H1 (cell line): Measurements from ENCODE around the gene LIFR. TPM values are rescaled to one million over a fixed set of nuclear protein-coding genes. Genes with fewer than 3 reads are reported as not detected.

Source experiments
- CTCF ChIA-PET: fragments of 300-600 bp; sonication (Branson Sonifier 250); formaldehyde crosslinking; loops from one replicate; lab custom pipeline; 2021; ENCODE audit not compliant: partially characterized antibody; lab: Charles Lee
- POLR2A ChIA-PET: fragments of 300-600 bp; sonication (Branson Sonifier 250); formaldehyde crosslinking; loops from one replicate; lab custom pipeline; 2021; ENCODE audit warnings: inconsistent platforms; ENCODE audit not compliant: partially characterized antibody; lab: Charles Lee
- DNase-seq, 2 experiments: peaks; one replicate each; pipeline versions ENCODE4 v3.0.0 to v3.0.0-alpha.2; 2010 to 2022; ENCODE audit warnings: low spot score in 2 of 2, low read depth in 1 of 2, mixed read lengths in 1 of 2
- FAIRE-seq: peaks from 2 replicates; lab custom pipeline; 2011; peaks lifted over from hg19 to GRCh38; lab: Jason Lieb, UNC
- H2AFZ ChIP-seq: 2 replicates; pipeline ENCODE4 v1.8.1; 2012; ENCODE audit warnings: low read length, inconsistent platforms
- H2AK5ac ChIP-seq: 2 replicates; pipeline ENCODE4 v1.6.1; 2013; ENCODE audit warnings: low read depth, low read length
- H2BK120ac ChIP-seq: replicated peaks from 2 replicates; pipeline ENCODE3; 2013; ENCODE audit warnings: low read depth, low read length, inconsistent platforms
- H2BK12ac ChIP-seq: 2 replicates; pipeline ENCODE4 v1.6.1; 2013; ENCODE audit warnings: low read depth, low read length
- H2BK15ac ChIP-seq: 2 replicates; pipeline ENCODE4 v1.6.1; 2013; ENCODE audit warnings: low read length
- H2BK20ac ChIP-seq: 2 replicates; pipeline ENCODE4 v1.6.1; 2013; ENCODE audit warnings: low read length
- H2BK5ac ChIP-seq: 2 replicates; pipeline ENCODE4 v1.6.1; 2013; ENCODE audit warnings: low read depth, low read length
- H3K14ac ChIP-seq: 2 replicates; pipeline ENCODE4 v1.6.1; 2013; ENCODE audit warnings: inconsistent platforms; ENCODE audit not compliant: insufficient read length
- H3K18ac ChIP-seq: 2 replicates; pipeline ENCODE4 v1.6.1; 2013; ENCODE audit warnings: low read length; ENCODE audit errors: extremely low read depth
- H3K23ac ChIP-seq: 2 replicates; pipeline ENCODE4 v1.6.1; 2013; ENCODE audit warnings: inconsistent platforms; ENCODE audit not compliant: insufficient read length
- H3K23me2 ChIP-seq: 2 replicates; pipeline ENCODE4 v1.6.1; 2013; ENCODE audit warnings: low read depth, low read length
- H3K27ac ChIP-seq: 2 replicates; pipeline ENCODE4 v1.6.1; 2011; ENCODE audit warnings: low read depth, low read length, inconsistent platforms
- H3K27me3 ChIP-seq, 4 experiments: replicated peaks in 1 of 4; 1 replicate in 1 of 4; 2 replicates in 3 of 4; pipeline versions ENCODE4 v1.6.1 to v1.8.1; 2011 to 2013; ENCODE audit warnings: low read length in 3 of 4, mild to moderate bottlenecking in 3 of 4, inconsistent platforms in 2 of 4, mixed read lengths in 2 of 4, moderate library complexity in 1 of 4; ENCODE audit not compliant: control insufficient read depth in 3 of 4, insufficient read depth in 3 of 4; ENCODE audit errors: extremely low read depth in 1 of 4
- H3K36me3 ChIP-seq, 4 experiments: 2 replicates each; pipeline versions ENCODE4 v1.6.1 to v1.8.1; 2011 to 2013; ENCODE audit warnings: mild to moderate bottlenecking in 4 of 4, low read length in 3 of 4, moderate library complexity in 2 of 4, control low read depth in 1 of 4, inconsistent platforms in 1 of 4; ENCODE audit not compliant: insufficient read depth in 4 of 4, control insufficient read depth in 2 of 4
- H3K4ac ChIP-seq: replicated peaks from 2 replicates; pipeline ENCODE3; 2013; ENCODE audit warnings: low read length, low read depth, mixed read lengths, inconsistent platforms; ENCODE audit not compliant: insufficient read length
- H3K4me1 ChIP-seq, 4 experiments: replicated peaks in 1 of 4; 1 replicate in 1 of 4; 2 replicates in 3 of 4; pipeline versions ENCODE4 v1.6.1 to v1.8.1; 2011 to 2013; ENCODE audit warnings: low read length in 3 of 4, inconsistent platforms in 2 of 4, mixed read lengths in 1 of 4; ENCODE audit not compliant: insufficient read depth in 4 of 4, control insufficient read depth in 3 of 4
- H3K4me2 ChIP-seq, 2 experiments: 2 replicates each; pipeline versions ENCODE4 v1.6.1 to v1.8.1; 2011 to 2013; ENCODE audit warnings: low read depth in 2 of 2, low read length in 2 of 2, control low read depth in 1 of 2, inconsistent platforms in 1 of 2, mild to moderate bottlenecking in 1 of 2; ENCODE audit not compliant: insufficient read depth in 1 of 2
- H3K4me3 ChIP-seq, 4 experiments: fragments of 200-600, 300-600 bp in 1 of 4; sonication (generic), shearing (Covaris generic), sonication (Bioruptor Twin) in 1 of 4; 2 replicates each; pipeline versions ENCODE4 v1.5.1 to v1.8.1; 2011 to 2016; ENCODE audit warnings: low read length in 4 of 4, low read depth in 3 of 4, control low read depth in 2 of 4, inconsistent platforms in 2 of 4, mild to moderate bottlenecking in 2 of 4, mixed read lengths in 1 of 4, moderate library complexity in 1 of 4; ENCODE audit not compliant: insufficient read depth in 2 of 4; ENCODE audit errors: extremely low read depth in 1 of 4
- H3K56ac ChIP-seq: replicated peaks from 2 replicates; pipeline ENCODE3; 2013; ENCODE audit warnings: low read depth, mild to moderate bottlenecking, mixed read lengths, low read length, inconsistent platforms; ENCODE audit not compliant: insufficient read length
- H3K79me1 ChIP-seq: 2 replicates; pipeline ENCODE4 v1.6.1; 2013; ENCODE audit warnings: low read depth, low read length, control low read depth
- H3K79me2 ChIP-seq, 2 experiments: 2 replicates each; pipeline versions ENCODE4 v1.6.1 to v1.8.1; 2012 to 2013; ENCODE audit warnings: low read length in 2 of 2, mild to moderate bottlenecking in 2 of 2, inconsistent platforms in 1 of 2; ENCODE audit not compliant: insufficient read depth in 2 of 2, control insufficient read depth in 1 of 2
- H3K9ac ChIP-seq, 4 experiments: replicated peaks in 1 of 4; 1 replicate in 1 of 4; 2 replicates in 3 of 4; pipeline versions ENCODE4 v1.6.1 to v1.8.1; 2011 to 2013; ENCODE audit warnings: low read depth in 3 of 4, low read length in 3 of 4, control low read depth in 2 of 4, mild to moderate bottlenecking in 2 of 4, moderate library complexity in 2 of 4, inconsistent platforms in 1 of 4; ENCODE audit errors: extremely low read depth in 1 of 4
- H3K9me3 ChIP-seq, 2 experiments: 2 replicates each; pipeline versions ENCODE4 v1.6.1 to v1.8.1; 2012 to 2013; ENCODE audit warnings: mild to moderate bottlenecking in 2 of 2, moderate library complexity in 2 of 2, control low read depth in 1 of 2, inconsistent platforms in 1 of 2, low read depth in 1 of 2, low read length in 1 of 2, mixed read lengths in 1 of 2; ENCODE audit not compliant: insufficient read depth in 2 of 2
- H4K20me1 ChIP-seq, 2 experiments: replicated peaks in 1 of 2; 2 replicates each; pipeline versions ENCODE3 to v1.8.1; 2011 to 2013; ENCODE audit warnings: inconsistent platforms in 2 of 2, low read length in 2 of 2, mild to moderate bottlenecking in 1 of 2; ENCODE audit not compliant: insufficient read depth in 2 of 2, control insufficient read depth in 1 of 2
- H4K5ac ChIP-seq: 2 replicates; pipeline ENCODE4 v1.6.1; 2013; ENCODE audit warnings: low read length, low read depth, mixed read lengths, inconsistent platforms; ENCODE audit not compliant: insufficient read length
- H4K8ac ChIP-seq: 2 replicates; pipeline ENCODE4 v1.8.0; 2013; ENCODE audit warnings: mild to moderate bottlenecking, moderate library complexity, low read length, inconsistent platforms; ENCODE audit not compliant: insufficient read depth; ENCODE audit errors: extremely low read depth
- H4K91ac ChIP-seq: replicated peaks from 2 replicates; pipeline ENCODE3; 2013; ENCODE audit warnings: low read length, mixed read lengths, inconsistent platforms; ENCODE audit not compliant: insufficient read length
- CEBPB ChIP-seq: IDR thresholded peaks from 2 replicates; pipeline ENCODE4 v1.6.1; 2012; ENCODE audit warnings: low read depth, low read length
- EP300 ChIP-seq, 2 experiments: IDR thresholded peaks; 1 replicate in 1 of 2; 2 replicates in 1 of 2; pipeline ENCODE4 v1.6.1; 2011 to 2012; ENCODE audit warnings: low read depth in 2 of 2, low read length in 2 of 2, mild to moderate bottlenecking in 2 of 2, borderline replicate concordance in 1 of 2, inconsistent platforms in 1 of 2, moderate library complexity in 1 of 2
- EZH2 ChIP-seq: fragments of 200-600 bp; sonication (generic); IDR thresholded peaks from 2 replicates; pipeline ENCODE4 v1.7.1; 2012; ENCODE audit warnings: low read depth, mild to moderate bottlenecking, moderate library complexity, low read length, inconsistent platforms; ENCODE audit not compliant: severe bottlenecking
- HDAC6 ChIP-seq: IDR thresholded peaks from one replicate; pipeline ENCODE4 v1.7.1; 2012; ENCODE audit warnings: low read depth, mild to moderate bottlenecking, inconsistent platforms, low read length, moderate library complexity
- JUND ChIP-seq: IDR thresholded peaks from 2 replicates; pipeline ENCODE4 v1.6.1; 2011; ENCODE audit warnings: mild to moderate bottlenecking, improper control_type of control experiment, low read length
- KDM1A ChIP-seq: fragments of 200-600, 300-600 bp; sonication (generic); IDR thresholded peaks from 2 replicates; pipeline ENCODE4 v1.7.1; 2016; ENCODE audit warnings: mild to moderate bottlenecking, low read length, borderline replicate concordance
- KDM5A ChIP-seq: fragments of 200-600 bp; IDR thresholded peaks from 2 replicates; pipeline ENCODE4 v1.7.1; 2012; ENCODE audit warnings: mild to moderate bottlenecking, low read length, inconsistent platforms, mixed read lengths
- NANOG ChIP-seq: IDR thresholded peaks from 2 replicates; pipeline ENCODE4 v1.6.1; 2011; ENCODE audit warnings: low read length, low read depth, mild to moderate bottlenecking, inconsistent platforms; ENCODE audit not compliant: insufficient read depth, poor library complexity, severe bottlenecking
- SAP30 ChIP-seq: fragments of 300-600 bp; sonication (generic); IDR thresholded peaks from 2 replicates; pipeline ENCODE4 v1.7.1; 2012; ENCODE audit warnings: low read length, moderate library complexity, mild to moderate bottlenecking, inconsistent platforms; ENCODE audit not compliant: insufficient read depth, insufficient replicate concordance
- SRF ChIP-seq: IDR thresholded peaks from 2 replicates; pipeline ENCODE4 v1.6.1; 2011; ENCODE audit warnings: mild to moderate bottlenecking, low read depth, low read length, moderate library complexity
- TAF7 ChIP-seq: optimal IDR thresholded peaks from 2 replicates; pipeline ENCODE3; 2011; ENCODE audit warnings: low read depth, mild to moderate bottlenecking, inconsistent platforms, low read length, moderate library complexity, borderline replicate concordance
- TCF12 ChIP-seq: IDR thresholded peaks from 2 replicates; pipeline ENCODE4 v1.6.1; 2011; ENCODE audit warnings: low read depth, mild to moderate bottlenecking, low read length
- WGBS, 2 experiments: shearing (Covaris generic) in 1 of 2; methylation state at CpG; one replicate each; pipeline versions ENCODE4 v1.1.6 to v1.1.7; 2013 to 2015; ENCODE audit warnings: low lambda C conversion rate in 2 of 2, mixed read lengths in 2 of 2, inconsistent platforms in 1 of 2, low coverage in 1 of 2, missing lambda C conversion rate in 1 of 2; ENCODE audit not compliant: insufficient replicate concordance in 2 of 2, insufficient coverage in 1 of 2, insufficient read length in 1 of 2; ENCODE audit errors: extremely low coverage in 1 of 2, missing lambda C conversion rate in 1 of 2; 5-methylcytosine and 5-hydroxymethylcytosine counted together
- polyA plus RNA-seq, 7 experiments: library from polyadenylated mRNA; depleted of rRNA in 3 of 7; stranded (reverse) in 5 of 7; unstranded in 2 of 7; fragments of >200 nt in 5 of 7; fragments of 200-250 nt in 2 of 7; gene quantifications; 1 replicate in 5 of 7; 2 replicates in 1 of 7; 4 replicates in 1 of 7; pipeline versions ENCODE4 v1.2.1 to v1.2.3, GENCODE V29; 2011 to 2013; ENCODE audit warnings: missing spikeins in 2 of 7, mixed read lengths in 2 of 7
- total RNA-seq: library from RNA; stranded (reverse); fragmentation: NEBNext Ultra II Directional; extraction: Animal tissue kit (Norgen Biotek cat#: 25700); gene quantifications from 2 replicates; pipeline ENCODE4 v1.2.1, GENCODE V29; 2021
- TF ChIP-seq, protein P1 (sequence below): IDR thresholded peaks from 2 replicates; pipeline ENCODE4 v1.6.1; 2011; ENCODE audit warnings: low read depth, mild to moderate bottlenecking, low read length; ENCODE audit not compliant: insufficient read depth

The LIFR gene
- total and polyA plus RNA-seq, 2 of the 8 experiments (the other 6 are each of a cell fraction or from before 2014, with no cell fraction given) = 2.0 to 18.9 TPM

DNA sequence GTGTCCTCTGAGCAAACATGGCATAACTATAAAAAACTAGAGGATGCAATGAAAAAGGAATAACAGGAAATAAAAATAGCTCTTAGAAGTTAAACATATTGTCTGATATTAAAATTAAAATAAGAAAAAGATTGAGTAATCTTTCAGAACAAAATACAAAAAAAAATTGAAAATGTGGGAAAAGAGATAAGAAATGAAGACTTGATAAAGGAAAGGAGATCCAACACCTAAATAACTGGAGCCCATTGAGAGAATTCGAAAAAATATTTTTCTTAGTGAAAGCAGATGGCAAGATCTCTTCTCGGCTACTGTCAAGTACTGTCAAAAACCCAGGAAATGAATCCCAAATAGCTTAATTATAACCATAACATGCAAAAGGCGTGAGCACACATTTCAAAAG, 24.9 kb downstream of the LIFR start:
- FAIRE-seq (no peak), DNase-seq (no peak)
- Histone ChIP-seq H3K14ac (no peak overlapping the region), H4K91ac (no peak overlapping the region), H2BK120ac (no peak overlapping the region), H3K4me2 (no peak overlapping the region; a peak in 1 of 4 replicates), H3K27me3 (no peaks in the 10 kb centered on the region), H3K23me2 (no peaks in the 10 kb centered on the region), H2AK5ac (no peak overlapping the region), H3K18ac (no peak overlapping the region), H4K8ac (no peak overlapping the region), H3K56ac (no peak overlapping the region), H2BK20ac (no peak overlapping the region), H2AFZ (no peak overlapping the region), H3K23ac (no peak overlapping the region), H3K4me1 (peaks cover 0 to 15% (median 9%) of the 10 kb centered on the region in 4 experiments; a peak in 5 of 7 replicates), H3K79me2 (peaks cover 0 to 38% of the 10 kb centered on the region in 2 experiments; a peak in 2 of 4 replicates), H2BK5ac (no peak overlapping the region), H3K27ac (no peak overlapping the region), H3K9ac (no peak overlapping the region), H3K4ac (no peak overlapping the region), H3K9me3 (no peaks in the 10 kb centered on the region), H3K4me3 (no peak overlapping the region; a peak in 1 of 8 replicates), H4K5ac (no peak overlapping the region), H3K79me1 (peaks cover 3% of the 10 kb centered on the region), H3K36me3 (no peaks in the 10 kb centered on the region), H4K20me1 (no peaks in the 10 kb centered on the region), H2BK15ac (no peak overlapping the region), H2BK12ac (no peak overlapping the region)
- POLR2A ChIA-PET = no interaction called here
- CTCF ChIA-PET = interaction anchor here (1.0 to 2.5 kb wide), 2 partner anchors 20 to 90 kb away, joined by 3 to 8 read pairs; no protein-coding TSS in a partner anchor
- WGBS, 2 experiments = 92% methylated on average over 3 of the region's 3 CpGs; no CpG with 5 or more reads in 1 of the 2 experiments
- TF ChIP-seq SAP30 (no peak), JUND (no peak), CEBPB (no peak), SRF (no peak), KDM1A (no peak), EP300 (IDR thresholded peaks at IDR 0.05; ENCODE audit: borderline replicate concordance in 1 of 2, low read depth in 2 of 2, low read length in 2 of 2) (no peak), TCF12 (no peak), KDM5A (no peak), EZH2 (no peak), NANOG (no peak), TAF7 (no peak), HDAC6 (no peak)
- TF ChIP-seq, protein P1, sequence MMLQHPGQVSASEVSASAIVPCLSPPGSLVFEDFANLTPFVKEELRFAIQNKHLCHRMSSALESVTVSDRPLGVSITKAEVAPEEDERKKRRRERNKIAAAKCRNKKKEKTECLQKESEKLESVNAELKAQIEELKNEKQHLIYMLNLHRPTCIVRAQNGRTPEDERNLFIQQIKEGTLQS = no peak
